ENCODE data around the gene RASGRP2. TPM values are rescaled to one million over a fixed set of nuclear protein-coding genes. Genes with fewer than 3 reads are reported as not detected.

Gene RASGRP2
- total RNA-seq (2014; rRNA removed; shearing (Covaris generic); ENCODE audit: low replicate concordance): not detected in 2 replicates

DNA sequence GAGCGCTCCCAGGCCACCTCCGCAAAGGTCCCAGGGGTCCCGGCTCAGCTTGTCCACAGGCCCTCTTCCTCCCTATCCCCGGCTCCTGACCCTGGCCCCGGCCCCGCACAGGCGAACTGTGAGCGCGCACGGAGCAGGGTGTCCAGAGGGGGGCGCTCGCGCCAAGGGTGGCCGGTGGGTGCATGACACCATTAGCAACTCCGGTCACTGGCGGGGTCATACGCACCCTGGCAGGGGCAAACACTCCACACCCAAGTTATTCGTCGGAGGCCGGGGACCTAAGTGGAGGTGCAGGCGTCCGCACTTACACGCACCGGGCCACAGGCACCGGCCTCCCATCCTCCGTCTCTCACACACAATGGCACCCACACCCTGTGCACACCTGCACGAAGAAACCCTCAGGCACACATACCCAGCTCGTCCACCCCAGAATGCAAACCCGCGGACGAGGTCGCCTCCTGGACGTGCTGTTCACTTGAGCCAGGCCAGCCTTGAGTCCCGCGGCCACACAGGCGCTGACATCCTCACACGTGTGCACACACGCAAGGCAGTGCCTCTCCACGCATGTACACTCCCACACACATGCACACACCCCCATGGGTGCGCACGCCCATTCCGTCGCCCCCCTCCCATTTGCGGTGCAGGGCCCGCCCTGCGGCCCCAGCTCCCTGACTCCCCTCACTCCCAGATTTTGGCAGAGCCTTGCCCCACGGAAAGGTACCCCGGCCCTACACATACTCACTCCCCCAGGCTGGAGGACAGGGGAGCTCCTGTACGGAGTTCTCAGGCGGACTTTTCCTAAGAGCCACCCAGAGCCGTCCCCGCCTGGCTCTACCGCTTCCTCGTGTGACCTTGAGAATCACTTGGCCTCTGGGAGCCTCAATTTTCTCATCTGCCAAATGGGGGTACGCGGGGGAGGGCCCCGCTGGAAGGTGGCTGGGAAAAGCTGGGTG lies at the start of gene RASGRP2:
TSS of gene RASGRP2 (minus strand) at position 552 of the 953 bp plus-strand sequence. CDS start 1,276 bp downstream, outside the sequence.
- DNase-seq: peak; percentile 44
- Histone ChIP-seq H3K9me3 (no peaks in the 10 kb centered on the region), H3K4me3 (peak within 1 kb of the TSS; percentile 25), H3K36me3 (no peaks in the 10 kb centered on the region), H3K27me3 (peaks cover 19% of the 10 kb centered on the region)

DNA sequence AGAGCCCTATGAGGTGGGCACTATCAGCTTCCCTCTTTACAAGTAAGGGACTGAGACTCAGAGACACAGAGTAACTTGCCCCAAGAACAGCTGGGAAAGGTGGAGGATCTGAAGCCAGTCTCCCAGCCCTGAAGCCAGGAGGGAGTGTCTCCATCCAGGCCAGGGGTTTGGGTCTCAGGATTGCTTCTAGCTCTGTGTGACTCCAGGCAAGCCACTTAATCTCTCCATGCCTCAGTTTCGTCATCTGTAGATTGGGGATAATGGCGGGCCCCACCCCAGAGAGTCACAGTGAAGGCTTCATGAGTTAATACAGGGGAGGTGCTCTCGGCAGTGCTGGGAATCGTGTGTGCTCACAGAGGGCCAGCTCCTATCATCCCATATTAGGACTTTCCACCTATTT lies 48.5 kb upstream of the RASGRP2 start:
- H3K9me3 ChIP-seq: no peaks in the 10 kb centered on the region
- no peak for DNase-seq
- no peak overlapping the region for H3K4me3 ChIP-seq
- no peaks in the 10 kb centered on the region for H3K36me3 ChIP-seq
- no peaks in the 10 kb centered on the region for H3K27me3 ChIP-seq

DNA sequence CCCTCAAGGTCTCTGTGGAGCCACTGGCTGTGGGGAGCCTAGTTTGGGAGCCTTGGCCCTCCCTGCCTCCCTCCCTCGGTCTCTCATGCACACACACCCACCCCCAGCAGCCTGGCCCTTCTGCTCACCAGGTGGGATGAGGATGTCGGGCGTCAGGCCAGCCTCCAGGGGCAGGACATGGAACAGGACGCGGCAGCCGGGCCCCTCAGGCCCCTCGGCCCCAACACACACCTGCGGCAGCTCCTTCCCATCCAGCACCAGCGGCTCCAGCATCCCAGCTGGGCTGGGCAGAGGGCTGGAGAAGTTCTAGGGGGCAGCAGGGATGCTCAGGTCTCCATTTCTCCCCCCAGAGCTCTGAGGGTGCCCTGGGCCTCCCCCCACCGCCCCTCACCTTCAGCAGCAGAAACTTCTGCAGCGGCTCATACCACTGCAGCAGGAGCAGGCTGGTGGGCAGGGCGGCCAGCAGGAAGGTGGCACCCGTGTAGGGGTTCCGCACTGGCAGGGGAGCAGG lies 47.9 kb upstream of the RASGRP2 start:
- no peak overlapping the region for H3K4me3 ChIP-seq
- no peaks in the 10 kb centered on the region for H3K9me3 ChIP-seq
- no peak for DNase-seq
- no peaks in the 10 kb centered on the region for H3K27me3 ChIP-seq
- H3K36me3 ChIP-seq: no peaks in the 10 kb centered on the region

DNA sequence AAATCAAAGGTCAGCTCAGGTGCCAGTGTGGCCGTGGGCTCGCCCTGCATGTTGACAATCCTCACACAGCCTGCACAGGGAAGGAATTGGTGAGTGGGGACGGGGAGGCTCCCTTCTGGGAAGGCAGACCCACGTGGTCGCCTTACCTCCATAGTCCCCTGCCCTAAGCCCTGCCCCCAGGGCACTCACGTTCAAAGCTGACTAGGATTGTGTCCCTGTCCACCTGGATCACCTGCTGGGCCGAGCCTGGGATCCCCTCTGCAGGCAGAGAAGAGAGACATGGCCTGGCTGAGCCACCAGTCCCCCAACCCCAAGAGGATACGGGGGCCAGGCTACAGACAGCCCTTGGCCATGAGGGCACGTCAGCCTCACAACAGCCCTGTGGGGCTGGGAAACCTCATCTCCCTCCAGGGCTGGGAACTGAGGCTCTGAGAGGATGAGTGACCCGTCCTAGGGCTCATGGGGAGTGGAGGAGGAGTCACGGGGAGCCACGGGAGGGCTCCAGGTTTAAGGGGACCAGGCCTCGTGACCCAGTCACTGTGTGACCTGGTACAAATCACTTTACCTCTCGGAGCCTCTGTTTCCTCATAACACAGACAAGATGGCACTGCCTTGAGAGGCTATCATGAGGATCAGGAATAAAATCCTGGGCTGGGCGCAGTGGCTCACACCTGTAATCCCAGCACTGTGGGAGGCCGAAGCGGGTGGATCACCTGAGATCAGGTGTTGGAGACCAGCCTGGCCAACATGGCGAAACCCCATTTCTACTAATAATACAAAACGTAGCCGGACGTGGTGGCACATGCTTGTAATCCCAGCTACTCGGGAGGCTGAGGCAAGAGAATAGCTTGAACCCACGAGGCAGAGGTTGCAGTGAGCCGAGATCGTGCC lies 46.5 kb upstream of the RASGRP2 start:
- H3K9me3 ChIP-seq: no peaks in the 10 kb centered on the region
- DNase-seq: no peak
- no peak overlapping the region for H3K4me3 ChIP-seq
- H3K27me3 ChIP-seq: no peaks in the 10 kb centered on the region
- no peaks in the 10 kb centered on the region for H3K36me3 ChIP-seq

DNA sequence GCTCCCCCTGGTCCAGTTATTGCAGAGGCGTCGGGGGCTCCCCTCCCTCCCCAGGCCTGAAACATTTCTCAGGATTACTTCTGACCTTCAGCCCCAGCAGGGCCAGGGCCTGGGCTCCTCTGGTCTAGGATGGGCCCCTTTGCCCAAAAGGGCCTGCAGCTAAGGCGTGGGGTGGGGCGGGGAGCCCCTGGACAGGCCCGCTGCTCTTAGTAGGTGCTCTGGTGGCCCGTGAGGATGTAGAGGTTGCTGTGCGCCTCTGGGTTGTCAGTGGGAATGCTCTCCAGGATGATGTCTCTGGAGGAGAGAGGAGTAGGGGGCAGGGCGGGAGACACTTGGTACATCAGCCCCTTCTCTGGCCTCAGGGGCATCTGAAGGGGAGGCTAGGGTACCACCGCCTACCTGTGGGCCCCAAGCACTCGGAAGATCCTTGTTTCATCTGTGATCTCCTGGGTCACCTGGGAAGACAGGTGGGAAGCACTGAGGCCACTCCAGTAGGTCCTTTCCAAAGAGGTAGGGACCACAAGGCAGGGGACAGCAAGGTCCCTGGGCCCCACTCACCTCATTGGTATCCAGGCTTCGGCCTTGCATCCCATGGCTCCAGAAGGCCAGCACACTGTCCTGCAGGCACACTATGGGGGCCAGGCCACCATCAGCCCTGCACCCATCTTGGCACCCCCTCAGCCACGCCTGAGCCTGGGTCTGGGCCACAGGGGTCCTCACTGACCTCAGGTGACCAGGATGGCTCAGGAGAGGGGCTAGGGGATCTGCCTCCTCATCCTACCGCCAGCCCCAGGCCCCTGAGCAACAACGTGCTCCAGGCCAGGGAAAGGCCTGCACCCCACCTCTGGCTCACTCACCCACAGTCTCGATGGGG lies 45.6 kb upstream of the RASGRP2 start:
- no peaks in the 10 kb centered on the region for H3K27me3 ChIP-seq
- no peaks in the 10 kb centered on the region for H3K9me3 ChIP-seq
- no peaks in the 10 kb centered on the region for H3K36me3 ChIP-seq
- DNase-seq: no peak
- H3K4me3 ChIP-seq: no peak overlapping the region

DNA sequence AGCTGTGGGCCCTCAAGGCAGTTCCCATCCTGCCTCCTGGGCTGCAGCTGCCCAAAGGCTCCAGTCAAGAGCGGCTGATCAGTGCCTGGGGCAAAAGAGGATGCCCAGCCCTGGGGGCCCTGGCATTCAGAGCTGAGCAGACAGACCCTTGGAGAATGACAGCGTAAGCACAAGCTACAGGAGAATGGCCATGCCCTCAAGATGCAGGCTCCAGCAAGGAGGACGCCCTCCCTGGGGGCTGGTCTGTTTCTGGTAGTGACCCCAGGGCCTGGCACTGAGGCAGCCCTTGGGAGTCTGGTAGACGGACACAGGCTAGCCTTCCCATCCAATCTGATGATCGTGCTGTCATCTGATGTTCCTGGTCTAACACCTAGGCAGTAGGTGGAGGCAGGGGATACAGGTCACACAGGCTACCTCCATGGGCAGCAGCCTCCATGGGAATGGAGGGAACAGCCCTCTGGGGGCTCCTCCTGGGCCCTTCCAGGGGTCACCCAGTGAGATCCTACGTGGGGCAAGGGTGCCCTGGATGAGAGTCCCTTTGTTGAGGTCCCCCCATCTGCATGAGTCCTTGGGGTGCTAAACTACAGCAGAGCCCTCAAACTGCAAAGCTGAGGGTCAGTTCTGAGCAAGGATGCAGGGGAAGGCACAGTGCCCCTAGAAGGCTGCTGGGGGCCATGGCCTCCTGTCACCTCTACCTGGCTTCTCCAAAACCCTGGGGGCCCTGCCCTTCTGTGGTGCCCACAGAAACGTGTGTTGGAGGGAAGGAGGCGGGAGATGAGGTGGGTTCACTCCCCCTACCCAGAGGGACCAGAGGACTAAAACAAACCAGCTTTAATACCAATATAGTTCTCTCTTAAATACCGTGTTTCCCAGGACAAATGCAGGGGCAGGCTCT lies 44.6 kb upstream of the RASGRP2 start:
- Histone ChIP-seq H3K36me3 (no peaks in the 10 kb centered on the region), H3K27me3 (no peaks in the 10 kb centered on the region), H3K4me3 (no peak overlapping the region), H3K9me3 (no peaks in the 10 kb centered on the region)
- no peak for DNase-seq

DNA sequence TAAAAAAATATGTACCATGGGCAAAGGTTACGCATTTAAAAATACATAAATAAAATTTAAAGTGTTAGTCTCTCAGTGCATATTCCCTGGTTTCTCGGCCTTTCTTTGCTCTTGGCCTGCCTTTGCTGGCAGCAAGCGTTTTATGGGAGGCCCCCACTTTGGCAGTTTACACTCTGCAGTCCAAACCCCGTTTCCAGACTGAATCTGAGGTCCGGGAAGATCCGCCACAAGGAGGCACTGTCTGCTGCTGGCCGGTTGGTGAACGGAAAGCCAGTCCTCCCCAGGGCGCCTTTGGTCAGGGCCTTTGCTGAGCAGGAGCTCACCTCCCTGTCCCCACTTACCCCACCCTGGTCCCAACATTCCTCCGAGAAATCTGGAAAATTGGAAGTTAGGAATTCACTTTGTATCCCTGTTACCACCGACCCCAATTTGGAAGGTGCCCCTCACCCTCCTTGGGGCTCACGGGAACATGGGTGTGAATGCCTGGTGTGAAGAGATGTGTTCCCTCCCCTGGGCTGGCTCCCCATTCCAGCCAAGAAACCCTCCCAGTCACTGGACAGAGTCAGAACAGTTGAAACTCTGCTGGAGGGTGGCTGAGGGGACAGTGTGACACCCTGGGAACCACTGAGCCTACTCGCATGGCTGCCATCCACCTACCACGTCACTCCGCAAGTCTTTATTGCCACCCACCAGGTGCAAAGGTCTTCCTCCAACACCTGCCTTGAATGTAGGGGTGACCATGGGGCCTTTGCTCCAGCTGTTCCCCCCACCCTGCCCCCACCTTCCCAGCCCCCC lies 43.8 kb upstream of the RASGRP2 start:
- Histone ChIP-seq H3K27me3 (no peaks in the 10 kb centered on the region), H3K36me3 (no peaks in the 10 kb centered on the region), H3K4me3 (no peak overlapping the region), H3K9me3 (no peaks in the 10 kb centered on the region)
- peak; percentile 47 for DNase-seq

DNA sequence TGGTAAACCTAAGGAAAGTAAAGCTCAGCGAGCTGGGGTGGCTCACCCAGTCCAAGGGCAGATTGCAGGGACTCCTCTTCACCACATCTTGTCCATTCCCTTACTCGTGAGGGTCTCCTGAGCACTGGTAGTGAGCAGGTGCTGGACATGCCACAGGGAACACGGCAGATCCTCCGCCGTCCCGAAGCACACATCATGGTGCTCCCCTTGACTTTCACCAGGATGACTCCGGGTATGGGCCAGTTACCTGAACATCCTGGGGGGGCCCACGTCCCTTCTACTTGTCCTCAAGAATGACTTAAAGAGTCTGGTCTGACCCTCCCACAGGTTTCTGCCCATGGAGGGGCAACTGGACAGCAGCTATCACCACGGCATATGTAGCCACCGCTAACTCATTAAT lies 42.4 kb upstream of the RASGRP2 start:
- Histone ChIP-seq H3K27me3 (no peaks in the 10 kb centered on the region), H3K9me3 (no peaks in the 10 kb centered on the region), H3K4me3 (no peak overlapping the region), H3K36me3 (no peaks in the 10 kb centered on the region)
- no peak for DNase-seq

DNA sequence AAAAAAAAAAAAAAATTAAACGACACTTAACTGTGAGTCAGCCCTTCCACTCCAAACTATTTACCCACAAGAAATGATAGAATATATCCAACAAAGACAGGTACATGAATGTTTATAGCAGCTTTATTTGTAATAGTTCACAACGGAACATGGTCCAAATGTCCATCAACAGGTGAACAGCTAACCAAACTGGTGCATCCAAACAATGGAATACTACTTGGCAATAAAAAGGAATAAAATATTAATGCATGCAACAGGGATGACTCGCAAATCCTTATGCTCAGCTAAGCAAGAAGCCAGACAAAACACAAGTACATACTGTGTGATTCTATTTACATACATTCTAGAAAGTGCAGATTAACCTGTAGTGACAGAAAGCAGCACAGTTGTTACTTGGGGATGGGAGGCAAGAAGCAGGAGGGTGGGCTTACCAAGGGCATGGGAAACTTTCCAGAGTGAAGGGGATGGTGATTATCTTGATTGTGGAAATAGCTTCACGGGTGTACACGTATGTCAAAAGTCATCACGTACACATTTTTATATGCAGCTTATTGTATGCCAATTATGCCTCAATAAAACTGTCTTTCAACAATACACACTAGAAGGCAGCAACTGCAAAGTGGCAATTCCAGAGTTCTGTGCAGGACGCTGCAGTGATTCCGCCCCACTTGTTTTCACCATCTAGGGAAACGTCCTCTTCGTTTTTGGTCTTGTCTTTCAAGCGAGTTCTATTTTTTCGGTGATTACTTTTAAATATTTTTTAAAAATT lies 41.1 kb upstream of the RASGRP2 start:
- H3K27me3 ChIP-seq: no peaks in the 10 kb centered on the region
- DNase-seq: no peak
- no peaks in the 10 kb centered on the region for H3K9me3 ChIP-seq
- no peak overlapping the region for H3K4me3 ChIP-seq
- no peaks in the 10 kb centered on the region; the same call in 1 of the 2 replicates for H3K36me3 ChIP-seq

DNA sequence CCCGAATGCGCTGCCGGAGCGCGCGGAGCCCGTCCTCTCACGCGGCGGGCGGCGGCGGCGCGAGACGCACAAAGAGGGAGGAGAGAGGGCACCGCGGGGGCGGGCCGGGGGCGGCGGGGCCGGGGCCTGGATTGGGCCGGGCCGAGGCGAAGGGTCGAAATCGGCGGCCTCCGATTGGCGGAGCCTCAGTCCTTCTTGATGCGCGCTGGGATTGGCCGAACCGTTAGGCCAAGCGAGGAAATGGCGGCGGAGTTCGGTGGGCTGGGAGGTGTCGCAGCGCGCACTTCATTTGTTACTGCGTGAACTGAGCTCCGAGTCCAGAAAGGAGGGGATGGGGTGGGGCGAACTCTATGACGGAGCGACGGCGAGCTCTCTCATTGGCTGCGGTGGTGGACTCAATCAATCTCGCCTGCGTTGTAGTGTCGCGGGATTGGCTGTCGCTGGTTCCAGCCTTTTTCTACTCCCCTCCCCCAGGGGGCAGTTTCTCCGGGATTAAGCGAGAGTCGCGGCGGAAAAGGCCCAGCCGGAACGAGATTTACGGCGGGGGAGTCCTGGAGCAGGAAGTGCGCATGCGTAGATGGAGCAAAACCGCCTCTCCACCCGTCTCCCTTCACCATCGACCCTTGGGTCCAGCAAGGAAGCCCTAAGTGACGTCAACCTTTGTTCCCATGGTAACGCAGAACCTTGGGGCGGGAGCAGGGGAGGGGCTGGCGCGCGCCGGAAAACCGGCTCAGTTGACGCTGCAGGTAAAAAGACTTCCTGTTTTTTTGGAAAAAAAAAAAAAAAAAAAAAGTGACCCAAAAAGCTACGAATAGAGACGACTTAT lies 34.7 kb upstream of the RASGRP2 start, which contains the start of gene SF1:
TSS of gene SF1 (minus strand) at position 70 of the 826 bp plus-strand sequence. CDS start 150 bp downstream, outside the sequence.
- Histone ChIP-seq H3K36me3 (peaks cover 39% of the 10 kb centered on the region), H3K4me3 (peak within 1 kb of the TSS; percentile 95), H3K9me3 (no peaks in the 10 kb centered on the region), H3K27me3 (no peaks in the 10 kb centered on the region)
- DNase-seq: peak; percentile 99

DNA sequence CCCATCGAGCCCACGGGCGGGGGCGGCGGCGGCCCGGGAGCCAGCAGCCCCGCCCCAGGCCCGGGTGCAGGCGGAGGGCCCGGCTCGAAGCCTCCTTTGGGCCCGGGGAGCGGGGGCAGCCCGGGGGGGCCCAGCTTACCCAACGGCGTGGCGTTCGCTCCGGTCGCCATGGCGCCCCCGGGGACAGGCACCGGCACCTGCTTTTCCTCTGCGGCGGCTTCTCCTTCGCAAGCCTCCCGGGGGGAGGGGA lies 34.2 kb upstream of the RASGRP2 start:
- no peaks in the 10 kb centered on the region for H3K27me3 ChIP-seq
- no peaks in the 10 kb centered on the region for H3K9me3 ChIP-seq
- H3K36me3 ChIP-seq: peaks cover 44% of the 10 kb centered on the region
- no peak for DNase-seq
- peak overlapping the region; percentile 83 for H3K4me3 ChIP-seq

DNA sequence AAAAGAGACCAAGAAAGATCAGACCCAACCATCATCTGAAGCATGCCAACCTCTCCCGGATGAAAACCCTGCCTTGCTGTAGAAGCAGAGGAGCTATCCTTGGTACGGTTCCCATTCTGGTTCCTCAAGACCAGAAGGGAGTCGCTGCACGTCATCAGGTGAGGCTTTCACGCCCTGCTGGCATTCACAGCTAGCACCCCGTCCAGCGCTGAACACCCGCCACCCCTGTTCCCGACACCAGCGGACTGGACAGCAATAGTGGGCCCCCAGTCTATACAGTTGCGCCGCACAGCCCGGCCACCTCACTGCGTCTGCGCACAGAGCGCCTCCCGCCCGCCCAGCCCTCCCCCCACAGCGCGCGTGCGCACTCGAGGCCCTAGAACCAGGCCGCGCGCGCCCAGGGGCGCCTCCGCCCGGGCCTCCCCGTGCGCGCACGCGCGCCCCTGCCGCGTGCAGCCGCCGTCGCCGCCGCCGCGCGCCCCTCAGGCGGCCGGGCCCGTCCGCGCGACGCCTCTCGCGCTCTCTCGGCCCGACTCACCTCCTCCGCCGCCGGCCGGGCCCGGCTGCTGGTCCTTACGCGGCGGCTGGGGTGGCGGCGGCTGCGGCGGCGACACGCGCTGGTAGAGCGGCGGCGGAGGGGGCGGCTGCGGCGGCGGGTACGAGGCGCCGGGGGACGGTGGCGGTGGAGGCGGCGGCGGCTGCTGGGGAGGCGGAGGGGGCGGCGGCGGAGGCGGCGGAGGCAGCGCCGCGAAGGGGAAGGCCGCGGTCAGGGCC lies 33.7 kb upstream of the RASGRP2 start:
- no peaks in the 10 kb centered on the region for H3K9me3 ChIP-seq

DNA sequence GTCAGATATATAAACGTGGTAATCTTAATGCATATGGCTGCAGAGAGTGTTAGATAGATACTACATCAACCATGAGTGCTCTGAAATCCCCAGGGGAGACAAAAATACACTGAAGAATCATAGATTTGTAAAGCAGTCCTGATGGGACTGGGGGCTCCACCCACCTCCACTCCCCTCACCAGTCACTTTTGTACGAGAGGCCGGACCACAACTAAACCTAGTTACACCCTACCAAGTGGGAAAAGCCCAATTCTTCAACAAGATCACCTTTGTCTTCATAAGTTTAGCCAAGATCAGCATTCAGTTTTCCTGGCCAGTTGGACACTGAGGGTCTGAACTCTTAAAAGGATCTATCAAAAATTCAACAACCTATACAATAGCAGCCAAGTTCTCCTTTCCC lies 32.9 kb upstream of the RASGRP2 start:
- no peak for DNase-seq
- Histone ChIP-seq H3K27me3 (no peaks in the 10 kb centered on the region), H3K36me3 (peaks cover 57% of the 10 kb centered on the region), H3K9me3 (no peaks in the 10 kb centered on the region), H3K4me3 (peak overlapping the region; percentile 95)

More for the DNA sequence above, 33.7 kb upstream of the RASGRP2 start:
- H3K27me3 ChIP-seq: no peaks in the 10 kb centered on the region
- peaks cover 49% of the 10 kb centered on the region for H3K36me3 ChIP-seq
- peak; percentile 75 for DNase-seq
- H3K4me3 ChIP-seq: peak overlapping the region; percentile 95

All from MG63 (cell line).